Measurements from ENCODE around the gene BUB1.

- no peak for TF ChIP-seq CTCF (conservative IDR thresholded peaks at IDR 0.05 in 1 of 2, IDR thresholded peaks at IDR 0.05 in 1 of 2; ENCODE audit: low read depth in 1 of 2, low read length in 2 of 2)
- TF ChIP-seq EZH2 (IDR thresholded peaks at IDR 0.05; ENCODE audit: low read length, missing control alignments) = no peak
These were observed 8.8 kb downstream of the BUB1 start for GRCh38 chr2:110669079-110669478.
